HG03159 (cell line): ENCODE results near the gene NUMBL.
"Not testable (repeated sequence)": the region's sequence is repeated elsewhere in the genome, so short reads cannot be mapped to it uniquely, and the experiment has no call there.

Source experiments
- ATAC-seq: cut with Tn5 transposase; IDR thresholded peaks from one replicate; pipeline ENCODE4 v1.9.1; 2021; ENCODE audit warnings: mild to moderate bottlenecking, moderate library complexity; ENCODE audit not compliant: unreplicated experiment

The NUMBL gene

GRCh38 chr19:40633207-40633606 is 57.2 kb downstream of the NUMBL start:
- ATAC-seq = no peak

GRCh38 chr19:40632311-40633036 is 58.0 kb downstream of the NUMBL start:
- ATAC-seq = no peak

- no peak for ATAC-seq
These were observed 59.8 kb downstream of the NUMBL start for GRCh38 chr19:40630571-40631160.

GRCh38 chr19:40629346-40629745 is 61.1 kb downstream of the NUMBL start:
- no peak for ATAC-seq

- ATAC-seq = no peak
These were observed 62.8 kb downstream of the NUMBL start for GRCh38 chr19:40627486-40628279.

GRCh38 chr19:40626918-40627317 is 63.5 kb downstream of the NUMBL start:
- no peak for ATAC-seq

- ATAC-seq = no peak
These were observed 64.9 kb downstream of the NUMBL start for GRCh38 chr19:40625406-40626120.

- ATAC-seq = not testable (repeated sequence)
These were observed 65.9 kb downstream of the NUMBL start for GRCh38 chr19:40624369-40625153.

- ATAC-seq = no peak
These were observed 66.8 kb downstream of the NUMBL start for GRCh38 chr19:40623403-40624251.

- ATAC-seq = no peak
These were observed 67.7 kb downstream of the NUMBL start for GRCh38 chr19:40622773-40623075.

GRCh38 chr19:40621966-40622772 is 68.3 kb downstream of the NUMBL start:
- ATAC-seq = no peak

- ATAC-seq = no peak
These were observed 69.2 kb downstream of the NUMBL start for GRCh38 chr19:40621283-40621682.

GRCh38 chr19:40620161-40620485 is 70.3 kb downstream of the NUMBL start:
- no peak for ATAC-seq

- ATAC-seq = no peak
These were observed 70.9 kb downstream of the NUMBL start for GRCh38 chr19:40619333-40620160.

GRCh38 chr19:40617961-40618360 is 72.5 kb downstream of the NUMBL start:
- no peak for ATAC-seq

GRCh38 chr19:40616941-40617340 is 73.5 kb downstream of the NUMBL start:
- ATAC-seq = no peak

- no peak for ATAC-seq
These were observed 74.3 kb downstream of the NUMBL start for GRCh38 chr19:40616178-40616577.
